Lung (tissue), 12 donors: Measurements from ENCODE around the gene UBL3. TPM values are rescaled to one million over a fixed set of nuclear protein-coding genes. Genes with fewer than 3 reads are reported as not detected.

Experiments used
- ATAC-seq: fragments of 200-7000 bp; cut with Tn5 transposase; one replicate; pipeline ENCODE4 v1.9.1; 2020; ENCODE audit warnings: moderate number of reproducible peaks; ENCODE audit not compliant: insufficient read depth, low FRiP score
- DNase-seq, 3 donors: peaks; one replicate each; pipeline ENCODE4 v3.0.0-alpha.2; 2013 to 2017
- H3K27ac ChIP-seq, 2 donors: one replicate each; pipeline ENCODE4 v1.5.1; 2013; ENCODE audit warnings: mild to moderate bottlenecking in 2 of 2, moderate library complexity in 2 of 2, control low read depth in 1 of 2, inconsistent platforms in 1 of 2, low read depth in 1 of 2, low read length in 1 of 2
- H3K27me3 ChIP-seq, 3 donors: one replicate each; pipeline ENCODE4 v1.5.1; 2013; ENCODE audit warnings: low read length in 2 of 3; ENCODE audit not compliant: control insufficient read depth in 3 of 3, insufficient read depth in 3 of 3
- H3K36me3 ChIP-seq, 4 donors: one replicate each; pipeline ENCODE4 v1.5.1; 2013; ENCODE audit warnings: low read length in 4 of 4, mild to moderate bottlenecking in 1 of 4, moderate library complexity in 1 of 4; ENCODE audit not compliant: control insufficient read depth in 4 of 4, insufficient read depth in 4 of 4
- H3K4me1 ChIP-seq, 5 donors: one replicate each; pipeline ENCODE4 v1.5.1; 2013; ENCODE audit warnings: low read length in 5 of 5, mild to moderate bottlenecking in 2 of 5, moderate library complexity in 1 of 5; ENCODE audit not compliant: control insufficient read depth in 5 of 5, insufficient read depth in 5 of 5
- H3K4me3 ChIP-seq: one replicate; pipeline ENCODE4 v1.5.1; 2013; ENCODE audit warnings: mild to moderate bottlenecking, control low read depth, moderate library complexity
- H3K9ac ChIP-seq, 2 donors: one replicate each; pipeline ENCODE4 v1.5.1; 2013; ENCODE audit warnings: low read length in 2 of 2, control low read depth in 1 of 2; ENCODE audit not compliant: insufficient read depth in 1 of 2
- H3K9me3 ChIP-seq, 4 donors: one replicate each; pipeline ENCODE4 v1.5.1; 2013; ENCODE audit warnings: low read length in 3 of 4, mild to moderate bottlenecking in 1 of 4, moderate library complexity in 1 of 4; ENCODE audit not compliant: control insufficient read depth in 4 of 4, insufficient read depth in 3 of 4
- CTCF ChIP-seq: IDR thresholded peaks from 2 replicates; pipeline ENCODE4 v1.5.1; 2012; ENCODE audit warnings: mild to moderate bottlenecking; ENCODE audit errors: control extremely low read depth, extremely low read depth
- WGBS, 2 donors: extraction: QIAGEN DNeasy Blood & Tissue Kit; methylation state at CpG; one replicate each; pipeline ENCODE4 v1.1.7; 2013; 5-methylcytosine and 5-hydroxymethylcytosine counted together
- polyA plus RNA-seq, 2 donors: library from polyadenylated mRNA; stranded (reverse); fragments of 200-250 nt; gene quantifications; one replicate each; pipeline ENCODE4 v1.2.1, GENCODE V29; 2013
- total RNA-seq, 2 donors: library from RNA; depleted of rRNA in 1 of 2; stranded (reverse); fragments of >200 nt in 1 of 2; gene quantifications; one replicate each; pipeline ENCODE4 v1.2.1, GENCODE V29; 2014 to 2021
- donor health status: control.
- donor health status: control.
- donor health status: Bipolar disorder and iron deficiency.
- donor health status: healthy.
- donor health status: DM: yes; HTN: yes; CAD: no.

Gene UBL3
- total and polyA plus RNA-seq, 4 donors = 19.6 to 58.2 (median 33.7) TPM

GRCh38 chr13:29803221-29803620, 47.2 kb downstream of the UBL3 start:
- no peak for ATAC-seq
- H3K36me3 ChIP-seq = no peaks in the 10 kb centered on the region
- H3K4me1 ChIP-seq = peaks cover 0 to 10% (median 0%) of the 10 kb centered on the region in 5 donors

GRCh38 chr13:29802621-29803020, 47.8 kb downstream of the UBL3 start:
- no peak overlapping the region for H3K4me3 ChIP-seq
- H3K9me3 ChIP-seq = peaks cover 0 to 2% (median 0%) of the 10 kb centered on the region in 4 donors
- H3K4me1 ChIP-seq = peaks cover 0 to 10% (median 0%) of the 10 kb centered on the region in 5 donors
- no peak overlapping the region for H3K9ac ChIP-seq
- DNase-seq (no peak), ATAC-seq (no peak)
- no peak for TF ChIP-seq CTCF
- H3K27me3 ChIP-seq = no peaks in the 10 kb centered on the region
- H3K27ac ChIP-seq = no peak overlapping the region
- H3K36me3 ChIP-seq = no peaks in the 10 kb centered on the region
- WGBS, 2 donors = 76 to 82% methylated on average over 1 of the region's 1 CpG

More at GRCh38 chr13:29803221-29803620, 47.2 kb downstream of the UBL3 start:
- Histone ChIP-seq H3K9me3 (peaks cover 0 to 2% (median 0%) of the 10 kb centered on the region in 4 donors), H3K9ac (no peak overlapping the region), H3K27ac (no peak overlapping the region), H3K27me3 (no peaks in the 10 kb centered on the region), H3K4me3 (no peak overlapping the region)
- 97 to 99% methylated on average over 3 of the region's 3 CpGs for WGBS, 2 donors
- no peak for DNase-seq
- TF ChIP-seq CTCF = no peak

DNA sequence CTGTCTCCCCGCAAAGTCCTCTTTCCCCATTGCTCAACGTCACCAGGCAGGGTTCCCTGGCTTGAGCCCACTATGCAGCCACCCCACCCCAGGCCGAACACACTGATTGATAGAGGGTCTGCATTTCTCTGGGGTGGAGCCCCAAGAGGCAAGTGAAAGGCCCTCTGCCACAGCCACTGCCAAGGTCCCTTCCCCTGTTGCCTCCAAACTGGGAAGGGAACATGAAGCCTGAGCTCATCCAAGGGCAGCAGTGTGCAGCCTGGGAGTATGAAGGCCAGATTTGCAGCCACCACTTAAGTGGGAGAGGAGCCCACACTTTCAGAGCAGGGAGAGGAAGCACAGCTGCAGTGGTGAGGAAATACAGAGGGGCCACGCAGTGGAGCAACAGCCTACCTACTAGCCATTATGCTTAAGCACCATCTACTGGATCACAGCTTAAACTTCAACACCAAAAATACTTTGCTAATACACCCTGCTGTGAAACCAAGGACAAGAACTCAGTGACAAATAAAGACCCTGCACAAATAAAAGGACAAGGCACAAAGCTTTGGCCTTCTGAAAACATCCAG, 48.6 kb downstream of the UBL3 start:
- Histone ChIP-seq H3K27me3 (no peaks in the 10 kb centered on the region), H3K27ac (no peak overlapping the region), H3K9ac (no peak overlapping the region), H3K4me3 (no peak overlapping the region), H3K4me1 (peaks cover 0 to 8% (median 0%) of the 10 kb centered on the region in 5 donors), H3K36me3 (no peaks in the 10 kb centered on the region), H3K9me3 (peaks cover 0 to 2% (median 0%) of the 10 kb centered on the region in 4 donors)
- peak in 1 of 3 donors; percentile 7 for DNase-seq
- no peak for ATAC-seq
- 66 to 81% methylated on average over 4 of the region's 4 CpGs for WGBS, 2 donors
- TF ChIP-seq CTCF = no peak

GRCh38 chr13:29801102-29801501, 49.3 kb downstream of the UBL3 start:
- no peak overlapping the region for H3K4me3 ChIP-seq
- 94 to 99% methylated on average over 4 of the region's 4 CpGs for WGBS, 2 donors
- H3K9me3 ChIP-seq = peaks cover 0 to 2% (median 0%) of the 10 kb centered on the region in 4 donors
- no peak overlapping the region for H3K9ac ChIP-seq
- H3K27ac ChIP-seq = no peak overlapping the region
- H3K36me3 ChIP-seq = no peaks in the 10 kb centered on the region
- ATAC-seq = no peak
- H3K4me1 ChIP-seq = peaks cover 0 to 8% (median 0%) of the 10 kb centered on the region in 5 donors
- H3K27me3 ChIP-seq = no peaks in the 10 kb centered on the region
- TF ChIP-seq CTCF = no peak
- no peak for DNase-seq
